Testis (tissue), 3 donors: ENCODE measurements around the gene LMO2. TPM values are rescaled to one million over a fixed set of nuclear protein-coding genes. Genes with fewer than 3 reads are reported as not detected.
"Not testable (repeated sequence)": the region's sequence is repeated elsewhere in the genome, so short reads cannot be mapped to it uniquely, and the experiment has no call there.

Experiments
- DNase-seq: peaks from one replicate; pipeline ENCODE4 v3.0.0-alpha.2; 2019
- H3K27ac ChIP-seq, 2 donors: fragments of 200-600 bp; sonication (generic); one replicate each; pipeline ENCODE4 v1.5.1; 2019
- H3K27me3 ChIP-seq: fragments of 200-600 bp; sonication (generic); one replicate; pipeline ENCODE4 v1.5.1; 2019
- H3K36me3 ChIP-seq: fragments of 200-600 bp; sonication (generic); one replicate; pipeline ENCODE4 v1.5.1; 2017; ENCODE audit warnings: low read depth; ENCODE audit errors: missing control alignments
- H3K4me1 ChIP-seq: fragments of 200-600 bp; sonication (generic); one replicate; pipeline ENCODE4 v1.5.1; 2019
- H3K4me3 ChIP-seq, 2 donors: fragments of 200-600 bp; sonication (generic); one replicate each; pipeline ENCODE4 v1.5.1; 2017 to 2019
- H3K9me3 ChIP-seq: fragments of 200-600 bp; sonication (generic); one replicate; pipeline ENCODE4 v1.5.1; 2017
- CTCF ChIP-seq, 3 experiments: fragments of 450-650 bp in 2 of 3; fragments of 200-600 bp in 1 of 3; sonication (generic) in 1 of 3; IDR thresholded peaks; one replicate each; pipeline ENCODE4 v1.5.1; 2016 to 2019; ENCODE audit warnings: antibody characterized with exemption in 3 of 3, mild to moderate bottlenecking in 2 of 3, moderate library complexity in 1 of 3
- POLR2A ChIP-seq: fragments of 450-650 bp; IDR thresholded peaks from one replicate; pipeline ENCODE4 v1.6.1; 2017; ENCODE audit warnings: antibody characterized with exemption, mild to moderate bottlenecking, moderate library complexity
- WGBS, 2 donors: methylation state at CpG; one replicate each; pipeline ENCODE4 v1.1.5; 2018; 5-methylcytosine and 5-hydroxymethylcytosine counted together
- intact Hi-C: fragments of 100-400 bp; cut with DNase I; formaldehyde crosslinking; loops from one replicate; pipeline ENCODE4 v1.15.1; 2023; ENCODE audit warnings: low total_unique reads
- polyA plus RNA-seq: library from polyadenylated mRNA; stranded (reverse); fragments of 350-450 nt; fragmentation: Illumina TruSeq; extraction: RNeasy Lipid Tissue Mini Kit (QIAGEN cat#74804); gene quantifications from one replicate; pipeline ENCODE4 v1.2.3, GENCODE V29; 2014; ENCODE audit warnings: low read depth, low replicate concordance; ENCODE audit not compliant: insufficient read depth
- total RNA-seq, 2 donors: library from RNA; depleted of rRNA; stranded (reverse); fragments of >200 nt; gene quantifications; one replicate each; pipeline ENCODE4 v1.2.3, GENCODE V29; 2016

LMO2 gene
- total and polyA plus RNA-seq, 3 donors from 2014 or later: 6.5 to 18.3 (median 8.1) TPM

DNA sequence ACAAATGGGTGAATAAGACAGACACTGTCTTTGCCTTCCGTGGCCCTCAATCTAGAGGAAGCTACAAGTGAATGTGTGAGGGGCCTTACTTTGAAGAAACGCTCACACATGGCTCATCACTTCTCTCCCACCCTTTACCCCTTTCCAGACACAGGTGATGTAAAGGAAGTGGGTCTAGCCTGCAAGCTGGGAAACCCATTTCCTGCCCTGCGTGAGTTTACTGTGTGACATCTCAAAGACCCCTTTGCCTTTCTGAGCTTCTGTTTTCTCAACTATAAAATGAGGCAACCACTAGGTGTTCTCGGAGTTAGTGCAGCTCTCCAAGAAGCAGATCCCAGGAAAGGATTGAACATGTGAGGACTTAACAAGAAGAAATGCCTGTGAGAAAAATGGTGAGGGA is 43.1 kb upstream of the LMO2 start:
- no peaks in the 10 kb centered on the region for H3K27me3 ChIP-seq
- WGBS, 2 donors: 88 to 94% methylated on average over 4 of the region's 4 CpGs
- DNase-seq: no peak
- intact Hi-C loops: no loop called here
- no peak overlapping the region for H3K4me3 ChIP-seq
- TF ChIP-seq CTCF (IDR thresholded peaks at IDR 0.05) (no peak), POLR2A (no peak)
- H3K9me3 ChIP-seq: no peaks in the 10 kb centered on the region
- H3K4me1 ChIP-seq: peaks cover 13% of the 10 kb centered on the region
- no peak overlapping the region for H3K27ac ChIP-seq
- no peaks in the 10 kb centered on the region for H3K36me3 ChIP-seq

- Histone ChIP-seq H3K9me3 (no peaks in the 10 kb centered on the region), H3K27ac (no peak overlapping the region), H3K27me3 (no peaks in the 10 kb centered on the region), H3K4me1 (peaks cover 16% of the 10 kb centered on the region), H3K4me3 (no peak overlapping the region), H3K36me3 (no peaks in the 10 kb centered on the region)
- no peak for DNase-seq
- intact Hi-C loops: no loop called here
- WGBS, 2 donors: 75 to 86% methylated on average over 3 of the region's 3 CpGs
- TF ChIP-seq POLR2A: no peak
- TF ChIP-seq CTCF (IDR thresholded peaks at IDR 0.05): no peak
These were observed 42.6 kb upstream of the LMO2 start for GRCh38 chr11:33934450-33934849.

DNA sequence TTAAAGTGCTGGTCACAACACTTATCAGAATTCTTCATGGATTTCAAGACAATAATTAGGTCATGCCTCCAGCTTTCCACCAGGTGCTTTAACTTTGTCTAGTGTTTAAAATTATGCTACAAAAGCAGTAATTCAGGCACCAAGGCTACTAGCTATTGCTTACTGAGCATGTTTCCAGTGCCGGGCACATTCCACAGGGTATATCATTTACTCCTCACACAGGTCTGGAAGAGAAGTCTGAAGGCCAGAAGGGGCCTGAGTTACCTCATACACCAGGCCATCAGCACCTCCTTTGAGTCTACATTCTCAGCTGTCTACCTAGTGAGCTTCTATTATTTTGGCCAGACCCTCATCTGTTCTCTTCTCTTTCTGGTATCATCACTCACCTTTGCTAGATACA is 41.7 kb upstream of the LMO2 start:
- no peak for DNase-seq
- Histone ChIP-seq H3K9me3 (no peaks in the 10 kb centered on the region), H3K4me3 (no peak overlapping the region), H3K27me3 (no peaks in the 10 kb centered on the region), H3K36me3 (no peaks in the 10 kb centered on the region), H3K4me1 (peaks cover 16% of the 10 kb centered on the region), H3K27ac (no peak overlapping the region)
- intact Hi-C loops: no loop called here
- WGBS, 2 donors: 78 to 100% methylated on average over 1 of the region's 1 CpG
- TF ChIP-seq CTCF (IDR thresholded peaks at IDR 0.05): no peak
- no peak for TF ChIP-seq POLR2A

- Histone ChIP-seq H3K4me1 (peaks cover 16% of the 10 kb centered on the region), H3K27me3 (no peaks in the 10 kb centered on the region), H3K36me3 (no peaks in the 10 kb centered on the region), H3K4me3 (no peak overlapping the region), H3K27ac (no peak overlapping the region), H3K9me3 (no peaks in the 10 kb centered on the region)
- 87 to 92% methylated on average over 5 of the region's 5 CpGs for WGBS, 2 donors
- intact Hi-C loops: no loop called here
- TF ChIP-seq POLR2A (no peak), CTCF (IDR thresholded peaks at IDR 0.05) (no peak)
- DNase-seq: no peak
These were observed 40.8 kb upstream of the LMO2 start for GRCh38 chr11:33932721-33933120.

- H3K27me3 ChIP-seq, H3K9me3 ChIP-seq, DNase-seq, H3K4me3 ChIP-seq, H3K27ac ChIP-seq, H3K4me1 ChIP-seq, intact Hi-C loops, H3K36me3 ChIP-seq: not testable (repeated sequence)
- WGBS, 2 donors: 94 to 96% methylated on average over 12 of the region's 12 CpGs
These were observed 40.0 kb upstream of the LMO2 start for GRCh38 chr11:33931739-33932366.
